ENCODE measurements around the gene HAS3. TPM values are rescaled to one million over a fixed set of nuclear protein-coding genes. Genes with fewer than 3 reads are reported as not detected.

The HAS3 gene
- 132 to 278 TPM (median 143 TPM) in 3 replicates for polyA plus RNA-seq
- 39.0 TPM for polyA plus RNA-seq (2011; ENCODE audit: low read depth)
- 76.7 and 81.1 TPM in 2 replicates for polyA plus RNA-seq (2011; cell fraction: cytosol; rRNA removed)
- polyA plus RNA-seq (2011; cell fraction: nucleus; rRNA removed), result 341 and 434 TPM in 2 replicates
- 69.7 and 135 TPM in 2 replicates for polyA plus RNA-seq (2012; ENCODE audit: low replicate concordance)
- 225 to 420 TPM (median 232 TPM) in 3 replicates for polyA minus RNA-seq
- polyA minus RNA-seq (2011; cell fraction: cytosol; rRNA and poly(A)+ RNA removed), result 323 TPM
- 451 and 616 TPM in 2 replicates for polyA minus RNA-seq (2011; cell fraction: nucleus; rRNA and poly(A)+ RNA removed)

- Histone ChIP-seq H3K36me3 (ENCODE audit: control insufficient read depth in 2 of 2, extremely low read depth in 1 of 2, insufficient read depth in 2 of 2, low read length in 2 of 2) (peaks cover 16 to 18% of the 10 kb centered on the region in 2 experiments), H3K4me3 (ENCODE audit: control insufficient read depth in 2 of 3, extremely low read depth in 1 of 3, insufficient read depth in 2 of 3, low read depth in 1 of 3, low read length in 3 of 3) (peak within 1 kb of the TSS; percentile 82 to 97 (median 86)), H3K4me2 (ENCODE audit: control insufficient read depth, extremely low read depth, insufficient read depth, low read depth, low read length) (peak within 1 kb of the TSS; percentile 91), H3K9ac (ENCODE audit: control insufficient read depth, extremely low read depth, insufficient read depth, low read length) (peak within 1 kb of the TSS; percentile 83), H2AFZ (ENCODE audit: control insufficient read depth, low read length) (peak within 1 kb of the TSS; percentile 70), H4K20me1 (ENCODE audit: control insufficient read depth, extremely low read depth, insufficient read depth, low read length) (peaks cover 8% of the 10 kb centered on the region), H3K27ac (ENCODE audit: control insufficient read depth, insufficient read depth, low read length) (peak within 1 kb of the TSS; percentile 63), H3K4me1 (ENCODE audit: control insufficient read depth, extremely low read depth, insufficient read depth, low read length) (peaks cover 38% of the 10 kb centered on the region), H3K9me1 (ENCODE audit: control insufficient read depth, extremely low read depth, insufficient read depth, low read length) (no peaks in the 10 kb centered on the region), H3K27me3 (ENCODE audit: control insufficient read depth, extremely low read depth, insufficient read depth, low read length) (no peaks in the 10 kb centered on the region), H3K79me2 (ENCODE audit: control insufficient read depth, insufficient read depth, low read length) (peaks cover 46% of the 10 kb centered on the region), H3K9me3 (ENCODE audit: control insufficient read depth, low read depth, low read length) (no peaks in the 10 kb centered on the region)
- dilution Hi-C loops (cut with MboI; ENCODE audit: extremely low pct_ligation_motif_present, low sequenced_read_pairs), result no loop called here
- no peak for TF ChIP-seq EZH2 (IDR thresholded peaks at IDR 0.05; ENCODE audit: low read length)
- TF ChIP-seq, protein P1, sequence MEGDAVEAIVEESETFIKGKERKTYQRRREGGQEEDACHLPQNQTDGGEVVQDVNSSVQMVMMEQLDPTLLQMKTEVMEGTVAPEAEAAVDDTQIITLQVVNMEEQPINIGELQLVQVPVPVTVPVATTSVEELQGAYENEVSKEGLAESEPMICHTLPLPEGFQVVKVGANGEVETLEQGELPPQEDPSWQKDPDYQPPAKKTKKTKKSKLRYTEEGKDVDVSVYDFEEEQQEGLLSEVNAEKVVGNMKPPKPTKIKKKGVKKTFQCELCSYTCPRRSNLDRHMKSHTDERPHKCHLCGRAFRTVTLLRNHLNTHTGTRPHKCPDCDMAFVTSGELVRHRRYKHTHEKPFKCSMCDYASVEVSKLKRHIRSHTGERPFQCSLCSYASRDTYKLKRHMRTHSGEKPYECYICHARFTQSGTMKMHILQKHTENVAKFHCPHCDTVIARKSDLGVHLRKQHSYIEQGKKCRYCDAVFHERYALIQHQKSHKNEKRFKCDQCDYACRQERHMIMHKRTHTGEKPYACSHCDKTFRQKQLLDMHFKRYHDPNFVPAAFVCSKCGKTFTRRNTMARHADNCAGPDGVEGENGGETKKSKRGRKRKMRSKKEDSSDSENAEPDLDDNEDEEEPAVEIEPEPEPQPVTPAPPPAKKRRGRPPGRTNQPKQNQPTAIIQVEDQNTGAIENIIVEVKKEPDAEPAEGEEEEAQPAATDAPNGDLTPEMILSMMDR (optimal IDR thresholded peaks at IDR 0.05 in 1 of 3, IDR thresholded peaks at IDR 0.05 in 1 of 3, conservative IDR thresholded peaks at IDR 0.05 in 1 of 3; ENCODE audit: extremely low read depth in 1 of 3, insufficient read depth in 2 of 3, low read length in 3 of 3), result peak; percentile 63 to 71 (median 68)
- peak; percentile 93 for FAIRE-seq
- DNase-seq (ENCODE audit: low read depth, low spot score), result no peak
Measured at GRCh38 chr16:69105501-69106361, at the start of gene HAS3. TSS of gene HAS3 (plus strand) at chr16:69105653. CDS start at chr16:69109396, 3,743 bp downstream.

GRCh38 chr16:69055980-69056379, 49.5 kb upstream of the HAS3 start:
- H3K4me3 ChIP-seq (ENCODE audit: control insufficient read depth in 2 of 3, extremely low read depth in 1 of 3, insufficient read depth in 2 of 3, low read depth in 1 of 3, low read length in 3 of 3), result no peak overlapping the region
- TF ChIP-seq EZH2 (IDR thresholded peaks at IDR 0.05; ENCODE audit: low read length), result no peak
- TF ChIP-seq, protein P1 (optimal IDR thresholded peaks at IDR 0.05 in 1 of 3, IDR thresholded peaks at IDR 0.05 in 1 of 3, conservative IDR thresholded peaks at IDR 0.05 in 1 of 3; ENCODE audit: extremely low read depth in 1 of 3, insufficient read depth in 2 of 3, low read length in 3 of 3), result no peak
- no peaks in the 10 kb centered on the region for H3K27me3 ChIP-seq (ENCODE audit: control insufficient read depth, extremely low read depth, insufficient read depth, low read length)
- dilution Hi-C loops (cut with MboI; ENCODE audit: extremely low pct_ligation_motif_present, low sequenced_read_pairs), result no loop called here
- H3K9me1 ChIP-seq (ENCODE audit: control insufficient read depth, extremely low read depth, insufficient read depth, low read length), result no peaks in the 10 kb centered on the region
- H3K4me1 ChIP-seq (ENCODE audit: control insufficient read depth, extremely low read depth, insufficient read depth, low read length), result peaks cover 24% of the 10 kb centered on the region
- no peaks in the 10 kb centered on the region for H3K79me2 ChIP-seq (ENCODE audit: control insufficient read depth, insufficient read depth, low read length)
- no peak overlapping the region for H3K27ac ChIP-seq (ENCODE audit: control insufficient read depth, insufficient read depth, low read length)
- peaks cover 0 to 2% of the 10 kb centered on the region in 2 experiments for H3K36me3 ChIP-seq (ENCODE audit: control insufficient read depth in 2 of 2, extremely low read depth in 1 of 2, insufficient read depth in 2 of 2, low read length in 2 of 2)
- no peak for FAIRE-seq
- no peak overlapping the region for H3K4me2 ChIP-seq (ENCODE audit: control insufficient read depth, extremely low read depth, insufficient read depth, low read depth, low read length)
- no peak overlapping the region for H3K9ac ChIP-seq (ENCODE audit: control insufficient read depth, extremely low read depth, insufficient read depth, low read length)
- no peak for DNase-seq (ENCODE audit: low read depth, low spot score)
- no peaks in the 10 kb centered on the region for H4K20me1 ChIP-seq (ENCODE audit: control insufficient read depth, extremely low read depth, insufficient read depth, low read length)
- no peaks in the 10 kb centered on the region for H3K9me3 ChIP-seq (ENCODE audit: control insufficient read depth, low read depth, low read length)
- no peak overlapping the region for H2AFZ ChIP-seq (ENCODE audit: control insufficient read depth, low read length)
